ENCODE data around the gene MED15.
"Not testable (repeated sequence)": the region's sequence is repeated elsewhere in the genome, so short reads cannot be mapped to it uniquely, and the experiment has no call there.

DNA sequence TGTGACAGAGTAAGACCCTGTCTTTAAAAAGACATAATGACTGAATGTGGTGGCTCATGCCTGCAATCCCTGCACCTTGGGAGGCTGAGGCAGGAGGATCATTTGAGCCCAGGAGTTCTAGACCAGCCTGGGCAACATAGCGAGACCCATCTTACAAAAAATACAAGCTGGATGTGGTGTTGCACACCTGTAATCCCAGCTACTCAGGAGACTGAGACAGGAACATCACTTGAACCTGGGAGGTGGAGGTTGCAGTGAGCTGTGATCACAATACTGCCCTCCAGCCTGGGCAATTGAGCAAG is 112.4 kb downstream of the MED15 start:
- TF ChIP-seq TAF1, POLR2A, POLR2AphosphoS5, POU2F2, SPI1 (IDR thresholded peaks at IDR 0.05; ENCODE audit: low read depth, low read length): not testable (repeated sequence)
